Central memory CD8-positive, alpha-beta T cell (primary cell): ENCODE measurements around the gene PRR29.

ENCODE experiments used
- ATAC-seq: fragments of 150-1000 bp; cut with Tn5 transposase; replicated peaks from 2 replicates; pipeline ENCODE4 v1.10.0; 2022; ENCODE audit warnings: mild to moderate bottlenecking, moderate FRiP score, moderate number of reproducible peaks; ENCODE audit not compliant: poor library complexity, severe bottlenecking; ENCODE audit errors: extremely low read depth
- DNase-seq, 2 donors: peaks; one replicate each; pipeline ENCODE4 v3.0.0; 2021; ENCODE audit warnings: low spot score in 2 of 2
- H3K27ac Mint-ChIP-seq: one replicate; pipeline ENCODE4 v1.8.0; 2022; ENCODE audit warnings: low read depth, mild to moderate bottlenecking, moderate library complexity, mixed read lengths
- H3K27me3 Mint-ChIP-seq: one replicate; pipeline ENCODE4 v1.8.0; 2022; ENCODE audit warnings: mixed read lengths
- H3K36me3 Mint-ChIP-seq: one replicate; pipeline ENCODE4 v1.8.0; 2022; ENCODE audit warnings: mild to moderate bottlenecking, moderate library complexity, mixed read lengths; ENCODE audit not compliant: insufficient read depth
- H3K4me1 Mint-ChIP-seq: one replicate; pipeline ENCODE4 v1.8.0; 2022; ENCODE audit warnings: mixed read lengths
- H3K4me3 Mint-ChIP-seq: one replicate; pipeline ENCODE4 v1.8.0; 2022; ENCODE audit warnings: mild to moderate bottlenecking, moderate library complexity, mixed read lengths
- H3K9me3 Mint-ChIP-seq: one replicate; pipeline ENCODE4 v1.8.0; 2022; ENCODE audit warnings: mixed read lengths

PRR29 gene

DNA sequence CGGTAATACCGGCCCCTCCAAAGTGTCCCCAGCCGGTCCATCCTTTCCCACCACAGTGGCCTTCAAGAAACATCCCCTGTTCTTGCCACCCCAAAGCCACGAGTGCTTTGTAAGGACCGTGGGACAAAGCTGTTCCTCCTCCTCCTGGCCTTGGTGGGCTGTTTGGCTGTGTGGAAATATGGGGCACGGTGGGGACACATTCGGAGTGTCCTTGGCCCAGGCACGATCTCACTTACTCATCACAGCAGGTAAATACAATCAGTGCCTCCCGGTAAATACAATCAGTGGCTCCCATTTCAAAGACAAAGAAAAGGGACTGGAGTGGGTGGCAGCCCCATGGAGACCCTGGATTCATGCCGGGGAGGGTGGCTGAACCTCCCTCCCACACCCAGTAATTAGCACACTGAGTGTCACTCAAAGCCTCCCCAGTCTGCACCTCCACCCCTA is 35.8 kb upstream of the PRR29 start:
- H3K4me1 Mint-ChIP-seq: peaks cover 6% of the 10 kb centered on the region
- no peak overlapping the region for H3K4me3 Mint-ChIP-seq
- ATAC-seq (no peak), DNase-seq (no peak)
- H3K27me3 Mint-ChIP-seq: no peaks in the 10 kb centered on the region
- H3K27ac Mint-ChIP-seq: no peak overlapping the region
- H3K36me3 Mint-ChIP-seq: no peaks in the 10 kb centered on the region
- H3K9me3 Mint-ChIP-seq: no peaks in the 10 kb centered on the region

DNA sequence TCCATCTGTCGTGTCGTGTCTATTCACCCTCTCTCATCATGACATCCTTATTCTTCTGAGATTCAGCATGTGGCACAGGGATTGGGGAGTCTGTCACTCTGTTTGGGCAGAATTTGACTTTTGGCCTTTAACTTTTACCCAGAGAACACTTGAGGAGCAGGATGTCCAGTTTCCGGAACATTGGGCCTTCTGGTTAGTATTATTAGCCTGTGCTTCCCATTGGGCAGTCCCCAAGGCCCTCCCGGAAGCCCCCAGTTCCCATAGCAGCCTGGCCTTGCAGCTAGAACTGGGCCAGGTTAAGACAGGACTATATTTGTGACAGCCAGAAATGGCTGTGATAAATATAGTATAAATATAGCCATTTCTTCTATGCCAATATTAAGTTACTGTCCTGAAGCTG is 35.0 kb upstream of the PRR29 start:
- no peaks in the 10 kb centered on the region for H3K9me3 Mint-ChIP-seq
- no peak for ATAC-seq
- no peak overlapping the region for H3K27ac Mint-ChIP-seq

DNA sequence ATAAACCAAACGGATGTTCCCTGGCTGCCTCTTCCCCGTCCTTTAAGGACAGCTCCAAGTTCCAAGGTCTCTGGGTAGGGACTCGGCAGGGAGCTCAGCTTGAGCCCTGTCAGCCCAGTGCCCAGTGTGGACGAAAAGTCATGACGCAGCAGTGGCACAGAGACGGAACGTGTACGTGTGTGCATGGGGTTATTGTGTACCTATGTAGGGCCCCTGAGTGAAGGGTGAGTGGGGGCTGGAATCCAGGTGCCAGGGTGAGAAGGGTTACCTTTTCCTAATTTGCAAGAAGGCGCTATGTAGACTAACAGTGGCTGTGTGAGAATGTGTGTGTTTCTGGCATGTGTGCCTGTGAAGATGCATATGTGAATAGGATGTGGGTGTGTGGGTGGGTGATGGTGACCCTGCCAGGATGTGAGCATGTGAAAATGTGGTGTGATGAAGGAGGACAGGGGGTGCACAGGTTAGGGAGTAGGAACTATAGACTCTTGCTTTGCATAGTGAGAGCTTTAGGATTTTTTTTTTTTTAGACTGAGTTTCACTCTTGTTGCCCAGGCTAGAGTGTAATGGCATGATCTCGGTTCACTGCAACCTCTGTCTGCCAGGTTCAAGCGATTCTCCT is 31.4 kb upstream of the PRR29 start:
- no peak overlapping the region for H3K4me3 Mint-ChIP-seq
- ATAC-seq: peak; percentile 97
- peak in 1 of 2 donors; percentile 57 for DNase-seq
- H3K9me3 Mint-ChIP-seq: no peaks in the 10 kb centered on the region
- no peaks in the 10 kb centered on the region for H3K36me3 Mint-ChIP-seq
- H3K27me3 Mint-ChIP-seq: no peaks in the 10 kb centered on the region
- H3K27ac Mint-ChIP-seq: no peak overlapping the region
- peaks cover 6% of the 10 kb centered on the region for H3K4me1 Mint-ChIP-seq

More for the DNA sequence above, 35.0 kb upstream of the PRR29 start:
- H3K36me3 Mint-ChIP-seq: no peaks in the 10 kb centered on the region
- DNase-seq: no peak
- no peak overlapping the region for H3K4me3 Mint-ChIP-seq
- no peaks in the 10 kb centered on the region for H3K27me3 Mint-ChIP-seq
- H3K4me1 Mint-ChIP-seq: peaks cover 6% of the 10 kb centered on the region

DNA sequence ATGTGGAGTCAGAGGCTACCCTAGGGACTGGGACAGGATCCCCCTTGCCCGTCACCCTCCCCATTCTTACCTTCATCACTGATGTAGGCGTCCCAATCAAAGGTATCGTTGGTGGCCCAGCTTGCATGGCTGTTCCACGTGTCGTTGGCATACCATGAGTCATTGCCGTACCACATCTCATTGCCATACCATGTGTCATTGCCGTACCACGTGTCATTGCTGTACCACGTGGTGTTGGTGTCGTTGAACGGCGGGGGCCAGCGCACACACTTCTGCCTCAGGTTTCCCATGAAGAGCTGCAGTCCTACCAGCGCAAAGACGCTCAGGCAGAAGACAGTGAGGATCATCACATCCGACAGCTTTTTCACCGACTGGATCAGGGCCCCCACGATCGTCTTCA is 30.2 kb upstream of the PRR29 start:
- H3K27me3 Mint-ChIP-seq: no peaks in the 10 kb centered on the region
- ATAC-seq (no peak), DNase-seq (no peak)
- no peak overlapping the region for H3K4me3 Mint-ChIP-seq
- no peaks in the 10 kb centered on the region for H3K36me3 Mint-ChIP-seq
- peaks cover 12% of the 10 kb centered on the region for H3K4me1 Mint-ChIP-seq
- no peak overlapping the region for H3K27ac Mint-ChIP-seq
- no peaks in the 10 kb centered on the region for H3K9me3 Mint-ChIP-seq

DNA sequence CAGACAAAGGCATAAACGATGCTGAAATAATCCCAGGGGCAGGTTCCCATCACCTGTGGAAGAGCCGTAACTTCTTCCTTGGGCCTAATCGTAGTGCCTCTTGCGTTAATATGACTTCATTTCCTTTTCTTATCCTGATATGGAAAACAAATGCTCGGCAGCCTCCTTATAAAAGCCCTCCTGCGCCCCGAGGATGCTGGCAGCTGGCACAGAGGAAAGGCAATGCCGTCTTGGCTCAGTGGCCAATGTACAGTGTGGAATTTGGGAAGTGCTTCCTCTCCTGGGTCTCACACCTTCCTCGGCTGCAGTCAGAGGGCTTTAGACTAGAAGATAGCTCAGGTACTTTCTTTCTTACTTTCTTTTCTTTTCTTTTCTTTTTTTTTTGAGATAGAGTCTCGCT is 28.9 kb upstream of the PRR29 start:
- DNase-seq: no peak
- no peak for ATAC-seq
- Mint-ChIP-seq H3K9me3 (no peaks in the 10 kb centered on the region), H3K27ac (no peak overlapping the region), H3K4me1 (peaks cover 12% of the 10 kb centered on the region), H3K4me3 (no peak overlapping the region), H3K36me3 (no peaks in the 10 kb centered on the region), H3K27me3 (peaks cover 1% of the 10 kb centered on the region)

DNA sequence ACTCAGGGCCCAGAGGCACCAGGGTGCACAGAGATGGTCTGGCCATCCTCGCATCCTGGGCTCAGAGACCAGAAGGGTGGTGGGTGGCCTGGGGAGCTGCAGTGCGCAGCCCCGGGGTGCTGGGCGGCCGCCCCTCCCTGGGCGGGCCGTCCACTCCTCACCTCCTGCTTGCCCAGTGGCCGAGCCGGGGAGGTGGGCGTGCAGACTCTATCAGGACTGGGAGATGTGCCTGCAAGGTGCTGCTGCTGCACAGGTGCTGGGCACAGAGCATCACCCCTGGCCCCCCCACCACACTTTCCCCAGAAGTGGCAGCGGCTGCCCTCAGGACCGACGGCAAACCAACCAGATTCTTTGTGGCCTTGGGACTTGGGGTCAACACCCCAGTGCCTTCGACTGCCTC is 25.4 kb upstream of the PRR29 start, which contains the start of gene SCN4A:
Gene SCN4A, minus strand, starts transcription at position 123 of the 400 bp plus-strand sequence. Its CDS starts 77 bp downstream, at position 46.
- Mint-ChIP-seq H3K4me1 (peaks cover 16% of the 10 kb centered on the region), H3K36me3 (no peaks in the 10 kb centered on the region), H3K27me3 (peaks cover 15% of the 10 kb centered on the region), H3K4me3 (no peak within 1 kb of the TSS), H3K27ac (no peak within 1 kb of the TSS), H3K9me3 (no peaks in the 10 kb centered on the region)
- DNase-seq (no peak), ATAC-seq (no peak)

DNA sequence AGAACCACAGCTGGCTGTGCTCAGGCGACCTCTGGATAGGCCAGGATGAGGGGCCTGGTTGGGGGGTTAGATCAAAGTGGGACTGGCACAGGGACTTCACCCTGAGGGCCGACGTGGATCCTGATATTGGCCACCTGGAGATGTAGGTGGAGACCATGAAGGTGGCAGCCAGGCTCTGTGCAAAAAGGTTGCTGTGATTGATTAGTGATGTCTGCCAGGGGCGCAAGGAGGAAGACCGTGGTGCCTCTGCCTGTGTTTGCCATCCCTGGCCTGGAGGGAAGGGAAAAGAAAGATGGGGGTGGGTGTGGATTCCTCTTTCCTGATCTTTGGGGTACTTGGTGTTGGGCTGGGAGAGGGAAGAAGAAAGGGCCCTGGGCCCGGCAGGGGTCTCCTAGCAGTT is 24.9 kb upstream of the PRR29 start:
- Mint-ChIP-seq H3K4me1 (peaks cover 16% of the 10 kb centered on the region), H3K4me3 (no peak overlapping the region), H3K9me3 (no peaks in the 10 kb centered on the region), H3K27ac (no peak overlapping the region), H3K36me3 (no peaks in the 10 kb centered on the region), H3K27me3 (peaks cover 15% of the 10 kb centered on the region)
- ATAC-seq: no peak
- DNase-seq: no peak

DNA sequence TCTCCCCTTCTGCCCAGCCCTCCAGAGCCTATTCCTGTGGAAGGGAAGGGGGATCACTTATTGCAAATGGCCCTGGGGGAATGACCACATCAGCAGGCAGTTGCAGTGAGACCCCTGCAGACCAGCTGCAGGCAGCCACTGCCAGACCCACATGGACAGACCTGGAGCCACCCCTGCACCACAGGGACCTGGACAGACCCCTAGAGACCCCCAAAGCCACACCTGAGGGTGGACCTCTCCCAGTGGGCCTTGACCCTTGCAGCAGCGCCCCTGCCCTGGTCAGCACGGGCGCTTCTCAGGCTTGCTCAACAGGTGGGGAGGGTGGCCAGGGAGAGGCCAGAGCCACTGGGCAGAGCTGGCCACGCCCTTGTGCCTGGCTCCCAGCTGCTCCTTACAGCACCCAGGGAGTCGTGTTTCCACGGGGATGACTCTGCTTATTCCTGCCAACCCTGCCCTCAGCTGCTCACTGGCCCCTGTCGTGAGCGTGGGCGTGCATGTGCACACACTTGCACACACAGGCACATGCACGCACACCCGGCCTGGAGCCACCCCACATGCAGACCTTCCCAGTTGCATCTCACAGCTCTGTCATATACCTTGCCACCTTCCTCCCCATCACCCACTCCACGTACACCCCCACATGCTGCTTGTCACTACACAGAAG is 24.1 kb upstream of the PRR29 start:
- Mint-ChIP-seq H3K4me3 (no peak overlapping the region), H3K36me3 (no peaks in the 10 kb centered on the region), H3K4me1 (peaks cover 16% of the 10 kb centered on the region), H3K9me3 (no peaks in the 10 kb centered on the region), H3K27ac (no peak overlapping the region), H3K27me3 (peaks cover 15% of the 10 kb centered on the region)
- ATAC-seq: no peak
- DNase-seq: no peak

DNA sequence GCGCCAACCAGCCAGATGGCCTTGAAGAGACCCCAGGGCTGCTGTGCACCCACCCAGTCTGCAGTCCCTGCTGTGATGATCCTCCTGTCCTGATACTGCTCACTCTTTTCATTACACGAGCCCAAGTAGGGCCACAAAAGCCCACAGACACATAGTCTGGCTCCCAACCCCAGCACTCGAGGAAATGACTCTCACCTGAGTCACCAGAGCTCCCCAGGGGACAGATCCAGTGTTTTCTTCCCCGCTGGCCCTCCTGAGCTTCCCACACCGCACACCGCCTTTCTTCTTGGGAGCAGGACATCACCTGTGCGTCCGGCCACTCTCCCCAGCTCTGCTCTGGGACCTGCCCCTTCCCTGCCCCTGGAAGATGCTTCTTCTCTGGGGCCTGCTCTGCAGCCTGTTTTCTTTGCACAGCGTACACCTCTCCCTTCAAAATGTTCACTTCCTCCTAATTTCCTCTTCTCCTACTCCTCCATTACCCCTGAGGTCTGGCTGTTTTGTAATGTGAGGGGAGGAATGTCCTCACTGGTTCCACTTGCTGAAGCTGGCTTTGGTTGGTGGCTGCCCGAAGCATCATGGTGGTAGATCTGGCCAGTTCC is 23.5 kb upstream of the PRR29 start:
- H3K4me1 Mint-ChIP-seq: peaks cover 16% of the 10 kb centered on the region
- no peak overlapping the region for H3K4me3 Mint-ChIP-seq
- no peak overlapping the region for H3K27ac Mint-ChIP-seq
- peaks cover 15% of the 10 kb centered on the region for H3K27me3 Mint-ChIP-seq
- ATAC-seq: no peak
- H3K9me3 Mint-ChIP-seq: no peaks in the 10 kb centered on the region
- no peak for DNase-seq
- H3K36me3 Mint-ChIP-seq: no peaks in the 10 kb centered on the region

DNA sequence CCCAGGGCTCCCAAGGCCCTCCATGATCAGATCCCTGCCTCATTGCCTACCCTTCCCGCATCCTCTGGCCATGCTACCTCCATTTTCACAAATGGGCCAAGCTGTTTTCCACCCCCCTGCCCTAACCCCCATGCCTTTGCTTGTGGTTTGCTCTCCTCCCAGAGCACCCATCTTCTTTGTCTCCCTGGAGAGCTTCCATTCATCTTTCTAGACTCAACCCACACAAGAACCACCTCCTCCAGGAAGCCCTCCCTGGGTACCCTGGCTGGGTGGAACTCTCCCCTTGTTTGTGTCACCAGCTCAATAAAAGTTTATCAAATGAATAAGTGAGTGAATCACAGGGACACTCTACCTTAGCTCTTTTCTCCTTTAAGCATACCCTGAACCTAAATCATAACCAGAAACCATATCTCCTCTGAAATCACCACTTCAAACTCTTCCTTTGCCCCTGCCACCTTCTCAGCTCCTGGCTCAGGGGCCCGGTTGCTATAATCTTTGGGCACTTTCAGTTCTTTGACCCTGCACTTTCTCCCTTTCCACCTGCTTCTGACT is 22.5 kb upstream of the PRR29 start:
- no peak for ATAC-seq
- Mint-ChIP-seq H3K27me3 (peaks cover 15% of the 10 kb centered on the region), H3K27ac (peak overlapping the region; percentile 23)

DNA sequence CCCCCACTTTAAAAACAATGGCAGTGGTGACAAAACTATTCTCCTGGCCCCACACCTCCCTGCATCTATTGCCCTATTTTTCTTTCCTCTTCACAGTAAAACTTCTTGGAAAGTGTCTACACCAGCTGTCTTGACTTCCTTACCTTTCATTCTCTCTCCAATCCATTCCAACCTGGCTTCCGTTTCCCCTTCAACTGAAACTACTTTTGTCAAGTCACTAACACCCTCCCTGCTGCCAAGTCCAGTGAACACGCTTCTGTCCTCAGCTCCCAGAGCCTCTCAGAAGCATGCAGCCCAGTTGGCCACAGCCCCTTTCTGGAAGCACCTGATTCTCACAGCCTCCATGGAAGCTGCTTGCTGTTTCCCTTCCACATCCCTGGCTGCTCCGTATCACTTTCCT is 21.4 kb upstream of the PRR29 start:
- peaks cover 15% of the 10 kb centered on the region for H3K27me3 Mint-ChIP-seq
- peaks cover 16% of the 10 kb centered on the region for H3K4me1 Mint-ChIP-seq
- DNase-seq (no peak), ATAC-seq (no peak)
- H3K27ac Mint-ChIP-seq: no peak overlapping the region
- no peaks in the 10 kb centered on the region for H3K9me3 Mint-ChIP-seq
- H3K36me3 Mint-ChIP-seq: no peaks in the 10 kb centered on the region
- H3K4me3 Mint-ChIP-seq: no peak overlapping the region

More for the DNA sequence above, 22.5 kb upstream of the PRR29 start:
- DNase-seq: no peak
- no peaks in the 10 kb centered on the region for H3K9me3 Mint-ChIP-seq
- H3K36me3 Mint-ChIP-seq: no peaks in the 10 kb centered on the region
- H3K4me3 Mint-ChIP-seq: no peak overlapping the region
- peaks cover 16% of the 10 kb centered on the region for H3K4me1 Mint-ChIP-seq

DNA sequence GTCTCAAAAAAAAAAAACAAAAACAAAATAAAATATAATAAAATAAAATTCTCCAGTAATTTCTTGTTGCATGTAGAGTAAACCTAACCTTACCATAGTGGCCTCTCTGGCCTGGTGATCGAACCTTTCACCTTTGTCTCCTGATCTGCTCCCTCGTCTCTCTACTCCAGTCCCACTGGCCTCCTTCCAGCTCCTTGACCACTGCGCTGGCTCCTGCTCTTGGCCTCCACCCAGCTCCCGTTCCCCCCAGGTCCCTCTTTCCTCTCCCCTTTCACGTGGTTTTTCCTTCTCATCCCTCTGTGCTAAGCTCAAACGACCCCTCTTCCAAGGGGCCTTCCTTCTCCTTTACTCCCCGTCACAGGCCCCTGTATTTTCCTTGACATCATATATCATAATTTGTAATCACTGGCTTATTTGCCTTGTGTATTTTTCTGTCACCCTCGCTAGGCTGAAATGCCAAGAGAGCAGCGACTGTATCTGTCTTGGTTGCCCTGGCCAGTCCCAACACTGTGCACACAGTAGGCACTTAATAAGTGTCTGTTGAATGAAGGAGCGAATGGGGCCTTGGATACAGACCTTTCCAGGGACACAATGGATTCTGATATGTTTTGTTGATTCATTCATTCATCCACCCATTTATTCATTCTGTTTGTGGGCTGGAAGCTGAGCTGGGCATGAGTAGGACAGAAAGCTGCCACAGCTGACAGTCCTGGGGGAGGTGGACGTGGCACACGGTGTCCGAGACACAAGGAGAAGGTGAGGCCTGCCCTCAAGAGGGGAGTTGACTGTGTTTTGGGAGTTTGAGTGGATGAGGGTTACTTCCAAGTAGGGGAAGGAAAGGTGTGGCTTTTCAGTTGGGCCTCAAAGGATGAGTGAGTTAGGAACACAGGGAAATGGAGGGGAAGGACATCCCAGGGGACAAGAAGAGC is 19.6 kb upstream of the PRR29 start:
- no peak for ATAC-seq
- Mint-ChIP-seq H3K27me3 (peaks cover 15% of the 10 kb centered on the region), H3K9me3 (no peaks in the 10 kb centered on the region), H3K27ac (no peak overlapping the region), H3K4me3 (no peak overlapping the region), H3K4me1 (peaks cover 10% of the 10 kb centered on the region), H3K36me3 (no peaks in the 10 kb centered on the region)
- DNase-seq: no peak
